Superior temporal gyrus (tissue), 1 donor: ENCODE results near the gene PHOX2B.

ENCODE experiments used
- DNase-seq: peaks from one replicate; pipeline ENCODE4 v3.0.0-alpha.2; 2016; ENCODE audit errors: extremely low spot score

Gene PHOX2B

DNA sequence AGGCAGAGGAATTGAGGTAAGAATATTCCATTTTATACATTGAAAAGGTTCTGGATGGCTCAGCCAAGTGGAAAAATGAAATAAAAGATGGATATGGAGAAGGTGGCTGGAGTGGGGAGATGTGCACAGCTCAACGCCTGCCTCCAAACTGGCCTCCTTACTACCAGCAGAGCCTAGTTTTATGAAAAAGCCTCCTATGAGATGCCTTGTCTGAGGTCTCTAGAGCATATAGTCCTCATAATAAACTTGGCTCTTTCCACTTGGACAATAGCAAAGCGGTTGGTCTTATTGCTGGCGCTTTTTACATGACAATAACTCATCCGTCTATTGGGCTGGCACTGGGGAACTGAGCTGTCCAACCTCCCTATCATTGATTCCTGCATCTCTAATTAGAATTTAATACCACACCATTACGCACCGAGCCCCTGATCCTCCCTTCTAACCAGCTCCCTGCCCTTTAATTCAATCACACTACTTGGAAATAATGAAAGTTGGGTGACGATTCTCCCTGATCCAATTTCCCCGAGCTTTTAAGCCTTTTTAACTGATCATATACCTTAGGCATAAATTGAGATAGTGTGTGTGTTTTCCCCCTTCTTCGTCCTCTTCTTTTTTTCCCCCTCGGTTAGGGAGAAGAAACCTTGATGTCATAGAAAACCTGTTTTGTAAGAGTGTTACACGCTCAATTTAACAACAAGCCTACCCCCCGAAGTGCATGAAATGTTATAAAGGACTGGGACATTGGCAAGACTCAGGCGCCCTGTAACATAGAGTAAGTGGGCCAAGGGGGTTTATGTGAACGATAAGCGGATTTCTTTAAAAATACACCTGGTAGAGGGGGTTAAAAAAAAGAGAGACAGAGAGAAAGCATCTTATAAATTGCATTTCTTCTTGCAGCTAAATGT lies at the start of gene PHOX2B:
Gene PHOX2B (minus strand): TSS at position 155 of the 905 bp plus-strand sequence. CDS start 115 bp downstream, at position 40.
- no peak for DNase-seq

DNA sequence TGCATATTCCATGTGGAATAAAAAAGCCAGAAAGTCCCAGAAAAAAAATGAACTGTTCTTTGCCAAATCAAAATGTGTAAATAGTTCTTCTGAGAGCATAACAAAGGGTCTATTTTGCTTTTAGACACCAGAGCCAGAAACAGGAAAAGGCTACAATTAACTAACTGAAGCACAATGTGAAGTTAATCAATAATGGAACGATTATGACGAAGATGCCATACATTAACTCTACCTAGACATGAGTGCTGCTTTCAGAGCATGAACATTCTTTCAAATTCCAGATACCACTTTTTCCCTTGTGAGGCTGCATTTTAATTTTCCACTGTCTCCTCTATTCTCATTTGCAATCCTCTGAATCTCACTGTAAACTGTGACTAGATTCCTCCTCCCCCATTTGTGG lies 48.7 kb upstream of the PHOX2B start:
- no peak for DNase-seq

DNA sequence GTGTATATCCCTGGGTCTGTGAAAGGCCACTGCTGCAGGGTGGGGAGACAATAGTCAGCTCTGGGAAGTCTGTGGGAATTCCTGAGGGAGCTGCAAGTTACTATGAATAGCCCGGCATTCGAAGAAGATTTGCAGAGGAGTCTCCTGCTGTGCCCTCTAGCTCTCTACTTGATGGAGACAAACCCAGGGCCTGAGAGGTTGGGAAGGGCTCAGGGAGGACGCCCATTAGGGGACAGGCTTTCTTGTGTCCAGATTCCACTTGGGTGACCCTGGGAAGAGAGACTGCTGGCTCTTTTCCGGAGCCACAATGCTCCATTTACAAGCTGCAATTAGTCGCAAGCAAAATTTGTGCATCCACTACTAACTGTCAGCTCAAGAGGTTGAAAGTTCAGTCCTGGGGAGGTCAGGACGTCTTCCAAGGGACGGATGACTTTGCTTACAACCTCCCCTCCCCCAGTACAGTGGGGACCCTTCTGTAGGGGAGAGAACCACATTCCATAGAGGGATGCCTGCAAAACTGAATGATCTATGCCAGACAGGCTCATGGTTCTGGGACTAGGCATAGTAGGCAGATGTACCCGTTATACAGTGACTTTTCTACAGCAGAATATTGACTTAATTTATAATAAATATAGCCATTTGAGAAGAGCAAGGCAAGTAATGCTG lies 48.2 kb upstream of the PHOX2B start:
- no peak for DNase-seq

DNA sequence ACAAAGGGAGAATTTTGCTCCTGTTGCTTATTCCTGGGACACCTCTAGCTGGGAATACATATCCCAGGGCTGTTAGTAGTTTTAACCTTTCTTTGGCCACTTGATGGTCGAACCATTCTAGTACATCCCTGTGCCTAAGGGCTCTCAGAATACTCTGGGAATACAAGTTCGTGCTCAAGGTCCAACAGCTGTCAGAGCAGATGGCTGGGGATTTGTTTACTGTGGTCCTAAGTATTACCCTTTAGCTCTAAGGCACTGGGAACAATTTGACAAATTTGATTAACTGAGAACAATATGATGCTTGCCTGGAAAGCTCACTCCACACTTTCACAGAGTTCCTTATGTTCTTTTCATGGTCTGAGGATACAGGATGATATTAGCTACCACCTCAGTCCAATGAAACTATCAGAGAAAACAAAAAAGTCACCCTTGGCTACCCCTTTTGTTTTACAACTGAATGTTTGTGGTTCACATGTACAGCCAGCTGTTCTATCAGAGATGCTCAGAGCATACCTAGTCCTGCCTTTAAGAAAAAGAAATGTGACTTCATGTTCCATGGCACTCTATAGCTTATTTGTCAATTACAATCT lies 47.4 kb upstream of the PHOX2B start:
- no peak for DNase-seq

DNA sequence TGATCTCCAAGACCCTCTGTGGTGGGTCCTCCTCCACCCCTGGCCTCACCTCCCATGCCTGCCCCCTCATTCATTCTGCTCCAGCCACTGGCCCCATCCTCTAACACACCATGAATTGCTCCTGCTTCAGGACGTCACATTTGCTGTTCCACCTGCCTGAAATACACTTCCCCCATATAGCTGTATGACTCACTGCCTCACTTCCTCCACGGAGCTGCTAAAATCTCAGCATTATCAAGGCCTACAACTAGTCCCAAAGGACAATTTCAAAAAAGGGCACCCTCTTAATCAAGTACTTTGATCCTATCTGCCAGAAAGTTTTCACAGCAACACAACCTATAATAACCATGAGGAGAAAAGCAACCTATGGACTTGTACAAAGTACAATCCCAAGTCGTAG lies 43.6 kb upstream of the PHOX2B start:
- no peak for DNase-seq

DNA sequence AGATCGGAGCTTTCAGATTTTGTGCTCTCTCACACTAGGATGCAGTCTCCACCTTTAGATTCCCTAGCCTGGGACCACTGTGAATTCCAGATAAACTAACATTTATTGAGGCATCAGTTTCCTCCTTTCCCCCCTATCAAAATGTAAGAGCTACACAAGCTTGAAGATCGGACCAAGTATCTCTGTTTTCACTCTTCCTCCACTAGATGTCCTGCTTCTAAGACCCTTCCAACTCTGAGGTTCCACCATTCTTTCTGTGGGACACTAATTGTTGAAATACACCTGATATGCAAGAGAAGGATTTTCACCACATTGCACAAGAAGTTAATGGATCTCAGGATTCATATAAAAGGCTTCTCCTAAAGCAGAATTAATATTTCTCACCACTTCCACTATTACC lies 43.0 kb upstream of the PHOX2B start:
- no peak for DNase-seq

DNA sequence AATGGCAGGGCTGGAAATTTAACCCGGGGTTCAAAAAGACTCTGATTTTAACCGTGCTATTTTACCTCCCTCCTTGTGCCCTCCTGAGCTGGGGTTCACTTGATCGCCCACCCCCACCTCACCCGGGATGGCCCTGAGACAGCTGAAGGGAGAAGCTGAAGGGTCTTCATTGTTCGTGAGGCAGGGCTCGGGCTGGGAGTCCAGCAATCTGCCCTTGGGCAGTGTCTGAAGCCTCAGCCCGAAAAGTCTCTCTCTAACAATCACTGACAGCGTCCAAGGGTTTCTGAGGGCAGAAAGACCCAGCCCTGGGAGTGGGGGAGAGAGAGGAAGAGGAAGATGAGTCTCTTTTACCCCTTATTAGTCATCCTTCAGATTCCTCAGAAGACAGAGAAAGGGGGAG lies 39.4 kb upstream of the PHOX2B start:
- no peak for DNase-seq

DNA sequence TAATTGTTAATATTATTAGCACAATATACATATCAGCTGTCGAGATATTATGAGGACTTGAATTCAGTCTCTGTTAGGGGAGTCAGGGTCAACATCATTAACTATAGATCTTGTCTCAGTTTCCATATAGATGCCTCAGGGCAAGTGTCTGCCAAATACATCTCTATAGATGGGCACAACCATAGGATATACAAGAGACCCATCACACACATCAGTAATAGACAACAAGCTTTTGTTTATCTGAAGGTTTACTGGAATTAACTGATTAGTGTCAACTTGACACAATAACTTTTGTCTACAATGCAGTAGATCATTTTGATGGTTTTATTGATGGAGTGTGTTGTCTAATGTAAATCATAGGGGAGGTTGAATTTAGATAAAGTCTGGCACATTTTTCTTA lies 37.1 kb upstream of the PHOX2B start:
- no peak for DNase-seq

DNA sequence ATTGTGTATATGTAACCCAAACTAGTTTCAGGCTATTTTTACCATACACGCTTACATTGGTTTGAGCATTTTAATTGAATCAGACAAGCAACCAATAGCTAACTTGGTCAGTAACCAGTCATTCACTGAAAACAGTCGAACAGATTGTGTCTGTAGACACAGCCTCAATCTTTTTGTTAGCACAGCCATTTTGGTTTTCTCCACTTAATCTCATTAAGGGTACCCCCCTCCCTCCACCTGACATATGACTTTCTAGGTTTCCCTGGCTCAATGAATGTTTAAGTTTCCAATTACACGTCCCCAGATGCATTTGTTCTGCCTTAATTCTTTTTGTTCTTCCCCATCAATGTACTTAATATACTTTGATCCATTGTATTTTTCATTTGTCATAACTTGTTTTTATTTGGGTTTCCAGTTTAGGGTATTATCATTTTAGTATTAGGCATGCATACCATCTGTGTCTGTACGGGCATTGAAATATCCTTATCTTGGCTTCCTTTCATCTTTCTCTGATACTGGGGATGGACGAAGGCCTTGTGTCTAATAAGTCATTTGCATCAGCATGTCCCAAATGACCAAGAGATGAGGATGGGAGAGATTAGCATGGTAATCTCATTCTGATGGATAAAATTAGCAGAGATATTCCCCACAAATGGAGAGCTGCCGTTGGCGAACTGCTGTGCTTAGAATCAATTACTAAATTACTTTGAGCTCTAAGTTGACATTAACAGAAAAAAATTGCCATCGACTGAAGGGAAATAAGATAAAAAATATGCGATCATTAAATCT lies 35.9 kb upstream of the PHOX2B start:
- no peak for DNase-seq

DNA sequence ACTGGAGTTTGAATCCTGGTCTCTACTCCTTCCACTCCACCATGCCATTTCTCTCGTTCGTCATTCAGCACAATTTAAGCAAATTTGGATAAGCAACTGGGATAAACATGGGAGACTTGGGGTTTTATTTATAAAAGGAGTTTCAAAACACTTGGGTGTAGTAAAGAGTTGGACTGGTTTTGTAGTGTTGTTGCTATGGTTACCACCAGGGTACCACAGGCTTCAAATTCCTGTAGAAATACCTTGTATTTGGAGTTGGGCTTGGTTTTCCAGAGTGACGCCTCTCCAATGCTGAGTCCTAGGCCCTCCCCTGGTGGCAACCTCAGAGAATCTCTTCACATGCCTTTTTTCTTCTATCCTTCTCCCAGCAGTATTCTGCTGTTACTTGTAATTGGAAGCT lies 27.9 kb upstream of the PHOX2B start:
- DNase-seq: no peak

DNA sequence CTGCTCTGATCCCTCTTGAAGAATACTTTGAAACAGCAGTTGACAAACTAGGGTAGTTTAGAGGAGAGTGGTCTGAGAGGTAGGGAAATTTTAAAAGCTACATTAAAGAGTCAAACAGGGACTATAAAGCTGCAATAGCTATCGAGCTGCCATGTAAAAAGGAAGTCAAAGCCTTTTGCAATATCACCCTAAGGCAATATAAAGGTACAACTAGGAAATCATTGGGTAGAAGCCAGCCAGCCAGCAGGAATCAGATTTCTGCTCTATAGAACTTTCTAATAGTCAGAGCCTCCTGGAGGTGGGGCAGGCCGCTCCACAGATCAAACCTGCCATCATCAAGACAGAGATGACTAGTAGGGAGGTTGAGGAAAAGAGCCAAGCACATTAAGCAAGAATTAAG lies 15.2 kb upstream of the PHOX2B start:
- DNase-seq: no peak

DNA sequence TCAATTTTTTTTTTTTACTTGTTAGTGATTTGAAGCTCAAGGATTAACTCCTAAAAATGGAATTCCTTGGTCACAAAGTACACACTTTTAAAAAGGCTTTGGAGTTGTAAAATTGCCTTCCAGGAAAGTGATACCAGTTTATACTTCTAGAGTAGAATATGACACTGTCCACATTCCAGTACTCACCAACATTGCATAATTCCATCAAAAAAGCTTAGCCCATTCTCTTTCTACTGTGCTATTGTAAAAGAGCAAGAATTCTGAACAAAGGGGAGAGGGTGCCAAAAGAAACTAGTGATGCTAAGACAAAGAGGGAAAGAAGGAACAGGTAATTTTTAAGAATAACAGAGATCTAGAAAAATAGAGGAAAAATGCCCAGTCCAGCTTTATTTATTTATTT lies 10.4 kb upstream of the PHOX2B start:
- DNase-seq: no peak

DNA sequence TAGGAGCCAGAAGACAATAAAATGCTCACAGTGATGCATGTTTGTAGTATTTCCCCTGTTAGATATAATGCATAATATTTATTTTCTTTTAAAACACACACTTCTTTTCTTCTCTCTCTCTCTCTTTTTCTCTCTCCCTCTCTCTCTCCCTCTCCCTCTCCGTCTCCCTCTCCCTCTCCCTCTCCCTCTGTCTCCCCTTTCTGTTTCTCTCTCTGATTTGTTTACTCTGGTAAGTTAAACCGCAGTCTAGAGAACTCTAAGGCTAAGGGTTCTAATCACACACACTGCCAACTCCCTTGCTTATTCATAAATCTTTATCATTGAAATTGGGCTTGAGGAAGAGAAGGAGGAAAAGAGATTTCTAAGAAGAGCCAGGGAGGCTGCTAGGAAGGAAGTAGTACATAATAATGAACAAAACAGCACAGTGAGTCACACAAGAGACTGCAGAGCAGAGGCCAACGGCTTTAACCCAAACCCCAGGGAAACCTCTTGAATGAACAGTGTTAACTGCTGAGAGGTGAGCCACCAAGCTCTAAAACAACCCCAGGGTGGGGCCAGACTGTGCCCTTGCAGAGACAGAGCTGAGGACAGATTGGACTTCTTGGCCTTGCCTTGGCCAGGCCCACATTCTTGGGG lies 9.1 kb upstream of the PHOX2B start:
- no peak for DNase-seq

DNA sequence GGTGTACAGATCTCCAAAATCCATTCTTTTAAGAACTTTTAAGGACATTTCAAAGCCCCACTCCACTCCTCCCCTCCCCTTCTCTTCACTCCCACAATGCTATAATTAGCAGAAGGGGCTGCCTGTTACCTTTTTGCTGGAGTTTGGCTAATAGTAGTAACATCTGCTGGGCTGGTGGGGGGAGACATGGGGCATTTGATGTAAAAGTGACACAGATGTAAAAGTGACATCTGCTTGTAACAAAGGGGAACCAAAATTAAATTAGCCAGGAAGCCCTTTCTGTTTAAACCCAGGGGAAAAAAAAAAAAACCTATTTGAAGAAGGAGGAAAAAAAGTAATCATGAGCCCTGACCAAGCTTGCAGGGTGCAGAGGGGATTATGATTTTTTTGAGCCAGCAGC lies 5.4 kb upstream of the PHOX2B start:
- DNase-seq: no peak

DNA sequence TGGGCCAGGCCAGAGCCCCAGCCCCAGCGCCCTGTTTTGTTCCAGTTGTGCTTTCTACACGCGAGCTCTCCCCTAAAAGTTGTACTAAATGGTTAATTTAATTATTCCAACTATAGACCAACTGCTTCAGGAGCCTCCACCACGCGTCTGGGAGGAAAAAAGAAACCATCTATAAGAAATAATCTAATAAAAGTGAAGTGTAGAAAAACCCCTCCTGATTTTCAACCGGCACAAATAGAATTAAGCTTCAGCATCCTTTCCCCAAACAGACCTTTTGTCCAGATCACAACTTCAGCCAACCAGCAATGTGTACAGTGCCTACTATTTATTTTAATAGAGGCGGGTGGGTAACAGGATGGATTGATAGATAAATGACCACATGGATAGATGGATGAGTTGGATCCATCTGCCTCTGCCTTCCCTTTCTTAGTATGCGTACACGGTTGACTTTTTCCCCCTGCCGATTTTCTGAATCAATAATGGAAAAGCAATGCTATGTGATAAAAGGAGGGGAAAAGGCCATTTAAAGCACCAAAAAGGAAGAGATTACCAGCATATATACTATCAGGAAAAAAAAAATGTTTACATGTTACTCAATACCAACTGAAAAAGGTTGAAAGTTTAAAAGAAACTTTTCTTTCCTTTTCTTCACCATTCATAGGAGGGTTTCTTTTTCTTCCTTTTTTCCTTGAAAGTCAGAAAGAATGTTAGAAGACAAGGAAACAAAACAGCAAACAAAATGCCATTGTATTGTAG lies 3.7 kb upstream of the PHOX2B start:
- no peak for DNase-seq

DNA sequence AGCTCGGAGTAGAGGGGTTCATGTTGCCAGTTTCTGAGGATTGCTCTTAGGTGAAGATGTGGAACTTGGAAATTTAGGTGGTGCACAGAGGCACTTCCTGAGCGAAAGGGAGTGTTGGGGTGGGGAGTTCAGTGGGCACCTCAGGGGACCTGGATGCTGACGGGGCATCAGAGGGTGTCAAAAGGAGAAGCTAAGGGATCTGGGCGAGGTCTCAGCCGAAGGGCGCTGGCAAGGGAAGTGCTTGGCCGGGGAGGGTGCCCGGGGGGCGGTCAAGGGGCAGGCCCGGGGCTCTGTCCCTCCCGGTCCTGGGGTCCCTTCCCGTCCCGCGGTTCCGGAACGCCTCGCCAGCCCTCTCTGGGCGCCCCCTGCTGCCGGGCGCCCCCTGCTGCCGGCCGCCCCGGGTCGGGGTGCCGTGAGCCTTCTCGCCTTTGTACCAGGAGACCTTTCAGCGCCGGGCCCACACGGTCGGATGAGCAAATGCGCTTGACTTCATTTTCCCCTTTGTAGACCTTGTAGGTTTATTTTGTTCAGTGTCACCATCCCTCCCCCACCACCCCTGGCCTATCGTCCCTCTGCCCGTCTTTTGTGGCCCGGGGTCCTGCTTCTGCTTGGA lies 3.0 kb upstream of the PHOX2B start:
- no peak for DNase-seq

DNA sequence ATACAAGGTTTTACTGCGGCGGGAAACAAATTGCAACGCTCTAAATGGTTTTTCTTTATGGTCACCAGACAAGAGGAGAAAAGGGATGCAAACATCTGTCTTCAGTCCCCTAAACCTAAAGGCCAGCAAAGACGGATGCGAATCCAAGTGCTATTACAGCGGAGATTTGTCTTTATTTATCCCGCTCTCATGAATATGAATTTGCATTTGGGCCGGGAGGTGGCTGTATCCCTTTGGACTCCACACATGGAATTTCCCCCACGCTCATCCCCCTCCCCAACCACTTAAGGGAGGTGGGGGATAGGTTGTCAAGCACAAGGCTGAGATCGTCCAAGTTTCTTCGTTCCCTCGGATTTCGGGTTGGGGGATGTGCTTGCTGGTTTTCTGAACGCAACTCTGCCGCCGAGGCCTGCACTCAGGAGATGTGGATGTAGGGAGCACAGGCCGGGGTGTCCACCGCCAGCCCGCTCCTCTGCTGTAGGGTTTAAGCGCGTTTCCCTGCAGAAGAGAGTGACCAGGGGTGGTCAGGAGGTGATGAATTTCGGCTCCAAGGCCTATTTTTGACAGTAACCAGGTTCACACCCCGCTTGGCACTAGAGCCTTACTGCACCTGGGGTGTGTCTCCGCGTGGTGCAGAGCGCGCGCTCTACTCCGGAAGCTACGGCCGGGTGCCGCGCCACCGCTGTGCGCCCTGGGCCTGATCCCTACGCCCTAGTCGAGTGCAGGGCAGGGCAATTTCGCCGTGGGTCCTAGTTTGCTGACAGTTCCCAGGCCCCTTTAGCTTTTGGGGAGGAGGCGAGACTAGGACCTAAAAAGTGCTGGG lies 2.3 kb upstream of the PHOX2B start:
- DNase-seq: no peak

DNA sequence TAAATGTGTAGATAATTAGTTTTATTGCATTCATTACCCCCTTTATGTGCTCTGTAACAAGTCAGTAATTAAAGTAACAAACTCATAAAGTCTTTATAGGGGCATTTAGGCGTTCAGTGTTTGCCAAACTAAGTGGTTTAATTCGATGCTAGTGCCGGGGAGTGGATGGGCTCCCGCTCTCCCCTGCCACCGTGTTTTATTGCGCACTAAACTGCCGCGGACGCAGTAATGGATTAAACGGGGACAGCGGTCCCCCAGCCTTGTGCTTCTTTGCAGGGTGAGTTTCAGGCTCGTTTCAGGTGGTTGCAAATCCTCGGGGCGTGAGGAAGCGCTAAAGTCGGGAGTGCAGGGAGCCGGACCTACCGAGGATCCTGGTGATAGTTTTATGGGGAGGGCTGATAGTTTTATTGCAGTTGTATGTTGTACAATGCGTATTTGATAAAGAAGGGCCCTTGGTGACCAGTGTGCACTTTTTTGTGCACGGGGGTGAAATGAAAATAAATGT lies 1.6 kb upstream of the PHOX2B start:
- DNase-seq: no peak

DNA sequence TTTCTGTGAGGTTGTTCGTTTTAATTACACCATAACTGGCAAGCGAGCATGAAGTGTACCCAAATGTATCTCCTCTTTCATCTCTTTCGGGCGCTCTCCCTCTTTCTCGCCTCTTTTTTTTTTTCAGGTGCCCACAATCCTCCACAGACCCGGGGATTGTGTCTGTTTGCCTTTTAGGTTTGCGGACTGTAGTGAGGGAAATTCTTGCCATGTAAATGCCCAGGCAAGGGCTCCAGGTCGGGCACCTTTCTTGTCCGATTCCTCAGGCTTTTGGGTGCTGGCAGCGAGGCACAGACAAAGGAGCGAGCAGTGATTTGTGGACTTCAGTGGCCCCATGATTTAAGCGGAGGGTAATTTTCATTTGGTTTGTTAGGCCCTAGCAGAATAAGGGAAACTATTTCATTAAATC lies 1.1 kb upstream of the PHOX2B start:
- no peak for DNase-seq
